GM12892 (cell line): Measurements from ENCODE around the gene CNTNAP5.

Experiments
- DNase-seq: peaks from one replicate; pipeline ENCODE4 v3.0.0; 2011; ENCODE audit not compliant: insufficient read length
- FAIRE-seq: peaks from 2 replicates; lab custom pipeline; 2011; peaks lifted over from hg19 to GRCh38; lab: Jason Lieb, UNC
- POLR2A ChIP-seq: IDR thresholded peaks from 2 replicates; pipeline ENCODE4 v1.6.1; 2011; ENCODE audit warnings: low read depth, low read length, control low read depth
- POLR2AphosphoS5 ChIP-seq: IDR thresholded peaks from 2 replicates; pipeline ENCODE4 v1.6.1; 2011; ENCODE audit warnings: low read depth, low read length, control low read depth
- TAF1 ChIP-seq: IDR thresholded peaks from 2 replicates; pipeline ENCODE4 v1.6.1; 2011; ENCODE audit warnings: low read depth, mild to moderate bottlenecking, control low read depth, low read length, borderline replicate concordance

The CNTNAP5 gene

GRCh38 chr2:124171472-124172063, 146.5 kb downstream of the CNTNAP5 start:
- no peak for TF ChIP-seq POLR2A

GRCh38 chr2:124178719-124179118, 153.6 kb downstream of the CNTNAP5 start:
- TF ChIP-seq POLR2AphosphoS5: no peak
- TF ChIP-seq POLR2A: no peak
- TF ChIP-seq TAF1: no peak
- FAIRE-seq (no peak), DNase-seq (no peak)

More at GRCh38 chr2:124171472-124172063, 146.5 kb downstream of the CNTNAP5 start:
- FAIRE-seq (no peak), DNase-seq (no peak)

GRCh38 chr2:124180635-124181034, 155.5 kb downstream of the CNTNAP5 start:
- FAIRE-seq (no peak), DNase-seq (no peak)
- no peak for TF ChIP-seq POLR2AphosphoS5
- TF ChIP-seq POLR2A: no peak
- no peak for TF ChIP-seq TAF1

- FAIRE-seq: no peak
- TF ChIP-seq TAF1 (no peak), POLR2A (no peak), POLR2AphosphoS5 (no peak)
Observed at GRCh38 chr2:124186801-124187200, 161.7 kb downstream of the CNTNAP5 start.

GRCh38 chr2:124187948-124188347, 162.9 kb downstream of the CNTNAP5 start:
- DNase-seq (no peak), FAIRE-seq (no peak)
- no peak for TF ChIP-seq POLR2AphosphoS5
- TF ChIP-seq TAF1: no peak
- TF ChIP-seq POLR2A: no peak

More at GRCh38 chr2:124186801-124187200, 161.7 kb downstream of the CNTNAP5 start:
- no peak for DNase-seq

GRCh38 chr2:124193706-124194105, 168.6 kb downstream of the CNTNAP5 start:
- no peak for FAIRE-seq
- DNase-seq: no peak
- TF ChIP-seq TAF1 (no peak), POLR2AphosphoS5 (no peak), POLR2A (no peak)

- no peak for DNase-seq
- no peak for FAIRE-seq
- TF ChIP-seq POLR2AphosphoS5 (no peak), POLR2A (no peak), TAF1 (no peak)
Observed at GRCh38 chr2:124201713-124202112, 176.6 kb downstream of the CNTNAP5 start.

GRCh38 chr2:124209441-124209840, 184.4 kb downstream of the CNTNAP5 start:
- no peak for TF ChIP-seq POLR2A
- TF ChIP-seq POLR2AphosphoS5: no peak
- TF ChIP-seq TAF1: no peak
- DNase-seq (no peak), FAIRE-seq (no peak)

GRCh38 chr2:124211461-124211860, 186.4 kb downstream of the CNTNAP5 start:
- TF ChIP-seq POLR2A: no peak
- TF ChIP-seq TAF1: no peak
- TF ChIP-seq POLR2AphosphoS5: no peak
- no peak for FAIRE-seq

GRCh38 chr2:124213977-124214587, 189.0 kb downstream of the CNTNAP5 start:
- FAIRE-seq (no peak), DNase-seq (no peak)
- no peak for TF ChIP-seq POLR2AphosphoS5
- no peak for TF ChIP-seq TAF1
- no peak for TF ChIP-seq POLR2A

More at GRCh38 chr2:124211461-124211860, 186.4 kb downstream of the CNTNAP5 start:
- DNase-seq: no peak

- TF ChIP-seq TAF1 (no peak), POLR2A (no peak), POLR2AphosphoS5 (no peak)
- no peak for FAIRE-seq
Observed at GRCh38 chr2:124246170-124246569, 221.1 kb downstream of the CNTNAP5 start.

GRCh38 chr2:124248386-124248785, 223.3 kb downstream of the CNTNAP5 start:
- FAIRE-seq (no peak), DNase-seq (no peak)
- TF ChIP-seq POLR2AphosphoS5: no peak
- no peak for TF ChIP-seq TAF1
- TF ChIP-seq POLR2A: no peak

More at GRCh38 chr2:124246170-124246569, 221.1 kb downstream of the CNTNAP5 start:
- no peak for DNase-seq

GRCh38 chr2:124250433-124250832, 225.3 kb downstream of the CNTNAP5 start:
- DNase-seq (no peak), FAIRE-seq (no peak)
- TF ChIP-seq POLR2AphosphoS5 (no peak), TAF1 (no peak), POLR2A (no peak)
